Stomach smooth muscle (tissue), 2 donors: ENCODE results near the gene COQ8B.
"Not testable (repeated sequence)": the region's sequence is repeated elsewhere in the genome, so short reads cannot be mapped to it uniquely, and the experiment has no call there.

ENCODE experiments used
- H3K27ac ChIP-seq: one replicate; pipeline ENCODE4 v1.7.0; 2013; ENCODE audit warnings: mild to moderate bottlenecking, low read length, inconsistent platforms
- H3K27me3 ChIP-seq, 2 donors: one replicate each; pipeline ENCODE4 v1.7.0; 2013; ENCODE audit warnings: low read length in 2 of 2; ENCODE audit not compliant: insufficient read depth in 2 of 2, control insufficient read depth in 1 of 2
- H3K36me3 ChIP-seq, 2 donors: one replicate each; pipeline ENCODE4 v1.7.0; 2013; ENCODE audit warnings: low read length in 2 of 2; ENCODE audit not compliant: control insufficient read depth in 2 of 2, insufficient read depth in 2 of 2
- H3K4me1 ChIP-seq: one replicate; pipeline ENCODE4 v1.7.0; 2013; ENCODE audit warnings: low read length; ENCODE audit not compliant: control insufficient read depth, insufficient read depth
- H3K4me3 ChIP-seq, 2 donors: one replicate each; pipeline ENCODE4 v1.7.0; 2013; ENCODE audit warnings: low read length in 2 of 2
- H3K9ac ChIP-seq, 2 donors: one replicate each; pipeline ENCODE4 v1.7.0; 2013; ENCODE audit warnings: low read length in 2 of 2, mild to moderate bottlenecking in 1 of 2
- H3K9me3 ChIP-seq, 2 donors: one replicate each; pipeline ENCODE4 v1.7.0; 2013; ENCODE audit warnings: low read length in 2 of 2; ENCODE audit not compliant: control insufficient read depth in 2 of 2
- donor health status: healthy.
- donor health status: Pancreatic carcinoma.

COQ8B gene

GRCh38 chr19:40652303-40652702 lies 64.4 kb downstream of the COQ8B start:
- H3K27ac ChIP-seq: not testable (repeated sequence)

GRCh38 chr19:40650749-40651305 lies 65.9 kb downstream of the COQ8B start:
- Histone ChIP-seq H3K4me1 (peaks cover 15% of the 10 kb centered on the region), H3K36me3 (no peaks in the 10 kb centered on the region), H3K9me3 (no peaks in the 10 kb centered on the region), H3K9ac (no peak overlapping the region), H3K4me3 (no peak overlapping the region), H3K27me3 (no peaks in the 10 kb centered on the region), H3K27ac (peak overlapping the region; percentile 71)

More at GRCh38 chr19:40652303-40652702, 64.4 kb downstream of the COQ8B start:
- not testable (repeated sequence) for H3K4me3 ChIP-seq, H3K27me3 ChIP-seq, H3K36me3 ChIP-seq, H3K9me3 ChIP-seq, H3K9ac ChIP-seq
- H3K4me1 ChIP-seq: peaks cover 10% of the 10 kb centered on the region

- not testable (repeated sequence) for H3K9me3 ChIP-seq, H3K4me3 ChIP-seq, H3K36me3 ChIP-seq, H3K9ac ChIP-seq, H3K27me3 ChIP-seq
- H3K4me1 ChIP-seq: peaks cover 21% of the 10 kb centered on the region
- peak overlapping the region; percentile 71 for H3K27ac ChIP-seq
Measured at GRCh38 chr19:40649903-40650675, 66.6 kb downstream of the COQ8B start.

GRCh38 chr19:40646743-40647254 lies 69.9 kb downstream of the COQ8B start:
- H3K27me3 ChIP-seq: no peaks in the 10 kb centered on the region
- peak overlapping the region; percentile 35 to 44 for H3K4me3 ChIP-seq

GRCh38 chr19:40642757-40643305 lies 73.9 kb downstream of the COQ8B start:
- Histone ChIP-seq H3K27me3 (no peaks in the 10 kb centered on the region), H3K9ac (no peak overlapping the region), H3K9me3 (no peaks in the 10 kb centered on the region), H3K4me3 (no peak overlapping the region), H3K4me1 (peaks cover 21% of the 10 kb centered on the region), H3K36me3 (no peaks in the 10 kb centered on the region), H3K27ac (no peak overlapping the region)

More at GRCh38 chr19:40646743-40647254, 69.9 kb downstream of the COQ8B start:
- Histone ChIP-seq H3K9ac (peak overlapping the region; percentile 42 to 44), H3K4me1 (peaks cover 23% of the 10 kb centered on the region), H3K27ac (peak overlapping the region; percentile 88), H3K36me3 (no peaks in the 10 kb centered on the region), H3K9me3 (no peaks in the 10 kb centered on the region)

GRCh38 chr19:40642051-40642706 lies 74.5 kb downstream of the COQ8B start:
- no peaks in the 10 kb centered on the region for H3K9me3 ChIP-seq
- H3K4me1 ChIP-seq: peaks cover 21% of the 10 kb centered on the region
- H3K4me3 ChIP-seq: no peak overlapping the region
- no peaks in the 10 kb centered on the region for H3K27me3 ChIP-seq
- no peaks in the 10 kb centered on the region for H3K36me3 ChIP-seq
- H3K27ac ChIP-seq: no peak overlapping the region
- no peak overlapping the region for H3K9ac ChIP-seq
